Body of pancreas (tissue), 4 donors: Measurements from ENCODE around the gene NTRK2. TPM values are rescaled to one million over a fixed set of nuclear protein-coding genes. Genes with fewer than 3 reads are reported as not detected.

ENCODE experiments used
- ATAC-seq: fragments of 150-250 bp; one replicate; pipeline ENCODE4 v1.9.1; 2016
- DNase-seq, 4 donors: peaks; one replicate each; pipeline ENCODE4 v3.0.0-alpha.2; 2019
- H3K27ac ChIP-seq, 4 donors: fragments of 200-600 bp; sonication (generic); 1 replicate in 3 of 4; 2 replicates in 1 of 4; pipeline versions ENCODE4 v1.5.1 to v1.6.1; 2016 to 2019; ENCODE audit warnings: mild to moderate bottlenecking in 1 of 4, mixed read lengths in 1 of 4, moderate library complexity in 1 of 4
- H3K27me3 ChIP-seq, 2 donors: fragments of 200-600 bp; sonication (generic); one replicate each; pipeline ENCODE4 v1.6.0; 2016; ENCODE audit warnings: mild to moderate bottlenecking in 1 of 2
- H3K36me3 ChIP-seq, 2 donors: fragments of 200-600 bp; sonication (generic); replicated peaks in 1 of 2; 2 replicates each; pipeline ENCODE4 v1.5.1; 2016; ENCODE audit warnings: low read depth in 2 of 2; ENCODE audit not compliant: insufficient read depth in 1 of 2
- H3K4me1 ChIP-seq: fragments of 200-600 bp; sonication (generic); one replicate; pipeline ENCODE4 v1.6.0; 2016
- H3K4me3 ChIP-seq, 2 donors: fragments of 200-600 bp; sonication (generic); 1 replicate in 1 of 2; 2 replicates in 1 of 2; pipeline ENCODE4 v1.5.1; 2016 to 2019
- H3K9me3 ChIP-seq, 3 donors: fragments of 200-600 bp; sonication (generic); 1 replicate in 2 of 3; 2 replicates in 1 of 3; pipeline ENCODE4 v1.5.1; 2016
- CTCF ChIP-seq, 7 experiments: fragments of 450-650 bp in 4 of 7; fragments of 200-600 bp in 3 of 7; sonication (generic) in 3 of 7; IDR thresholded peaks; one replicate each; pipeline ENCODE4 v1.5.1; 2016 to 2019; ENCODE audit warnings: antibody characterized with exemption in 7 of 7
- POLR2A ChIP-seq, 3 donors: fragments of 450-650 bp; IDR thresholded peaks; one replicate each; pipeline ENCODE4 v1.6.1; 2016; ENCODE audit warnings: antibody characterized with exemption in 3 of 3, mild to moderate bottlenecking in 2 of 3
- WGBS, 2 donors: methylation state at CpG; one replicate each; pipeline ENCODE4 v1.1.5; 2017; 5-methylcytosine and 5-hydroxymethylcytosine counted together
- intact Hi-C: fragments of 100-400 bp; cut with DNase I; formaldehyde crosslinking; loops from one replicate; pipeline ENCODE4 v1.15.1; 2023
- total RNA-seq, 2 donors: library from RNA; depleted of rRNA; stranded (reverse); fragments of >200 nt; gene quantifications; one replicate each; pipeline ENCODE4 v1.1.0, GENCODE V29; 2016

Gene NTRK2
- total RNA-seq, 2 donors from 2014 or later, result 20.5 to 37.9 TPM

- DNase-seq, result peak; percentile 31 to 53 (median 44)
These were observed 347.0 kb downstream of the NTRK2 start for GRCh38 chr9:85016384-85017006.

DNA sequence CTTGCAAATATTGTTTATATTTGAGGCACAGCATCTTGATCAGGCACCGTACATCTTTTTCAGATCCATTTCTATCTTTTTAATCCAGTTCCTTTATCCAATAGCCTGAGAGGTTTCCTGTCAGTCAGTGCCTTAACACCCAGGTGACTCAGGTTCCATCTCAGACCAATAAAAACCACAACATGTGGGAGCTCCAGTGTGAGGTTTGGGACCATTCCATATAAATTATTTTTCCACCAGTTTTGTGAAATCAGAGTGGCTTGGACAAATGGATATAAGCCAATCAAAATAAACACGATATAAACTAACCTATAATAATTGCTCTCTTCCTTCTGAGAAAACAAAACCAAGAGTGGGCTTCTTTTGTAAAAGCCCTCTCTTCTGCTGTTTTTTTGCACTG is 351.3 kb downstream of the NTRK2 start:
- Histone ChIP-seq H3K9me3 (no peaks in the 10 kb centered on the region), H3K27me3 (no peaks in the 10 kb centered on the region), H3K4me3 (no peak overlapping the region), H3K4me1 (no peaks in the 10 kb centered on the region), H3K27ac (no peak overlapping the region), H3K36me3 (no peaks in the 10 kb centered on the region)
- intact Hi-C loops, result no loop called here
- 80% methylated on average over 2 of the region's 2 CpGs for WGBS, 2 donors
- ATAC-seq (no peak), DNase-seq (no peak)
- TF ChIP-seq POLR2A (IDR thresholded peaks at IDR 0.05) (no peak), CTCF (IDR thresholded peaks at IDR 0.05) (no peak)

More at GRCh38 chr9:85016384-85017006, 347.0 kb downstream of the NTRK2 start:
- ATAC-seq, result peak; percentile 68
- WGBS, 2 donors, result 22 to 24% methylated on average over 3 of the region's 3 CpGs
- Histone ChIP-seq H3K36me3 (no peaks in the 10 kb centered on the region), H3K4me1 (peaks cover 4% of the 10 kb centered on the region), H3K27ac (peak overlapping the region; percentile 14 to 58 (median 41)), H3K27me3 (no peaks in the 10 kb centered on the region), H3K9me3 (no peaks in the 10 kb centered on the region), H3K4me3 (no peak overlapping the region)
- intact Hi-C loops, result no loop called here
- TF ChIP-seq POLR2A (IDR thresholded peaks at IDR 0.05) (no peak), CTCF (IDR thresholded peaks at IDR 0.05) (no peak)

DNA sequence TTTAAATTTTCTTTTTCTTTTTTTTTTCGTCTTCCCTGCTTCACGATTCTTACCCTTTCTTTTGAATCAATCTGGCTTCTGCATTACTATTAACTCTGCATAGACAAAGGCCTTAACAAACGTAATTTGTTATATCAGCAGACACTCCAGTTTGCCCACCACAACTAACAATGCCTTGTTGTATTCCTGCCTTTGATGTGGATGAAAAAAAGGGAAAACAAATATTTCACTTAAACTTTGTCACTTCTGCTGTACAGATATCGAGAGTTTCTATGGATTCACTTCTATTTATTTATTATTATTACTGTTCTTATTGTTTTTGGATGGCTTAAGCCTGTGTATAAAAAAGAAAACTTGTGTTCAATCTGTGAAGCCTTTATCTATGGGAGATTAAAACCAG is 352.2 kb downstream of the NTRK2 start:
- ATAC-seq (no peak), DNase-seq (no peak)
- TF ChIP-seq CTCF (IDR thresholded peaks at IDR 0.05) (no peak), POLR2A (IDR thresholded peaks at IDR 0.05) (no peak)
- no peaks in the 10 kb centered on the region for H3K4me1 ChIP-seq
- intact Hi-C loops, result no loop called here
- 32 to 44% methylated on average over 4 of the region's 4 CpGs for WGBS, 2 donors
- no peaks in the 10 kb centered on the region for H3K27me3 ChIP-seq
- no peaks in the 10 kb centered on the region for H3K9me3 ChIP-seq
- no peaks in the 10 kb centered on the region for H3K36me3 ChIP-seq
- no peak overlapping the region for H3K27ac ChIP-seq
- H3K4me3 ChIP-seq, result no peak overlapping the region

GRCh38 chr9:85024374-85024773 is 354.8 kb downstream of the NTRK2 start:
- Histone ChIP-seq H3K36me3 (no peaks in the 10 kb centered on the region), H3K27me3 (no peaks in the 10 kb centered on the region), H3K27ac (no peak overlapping the region), H3K4me1 (no peaks in the 10 kb centered on the region), H3K4me3 (no peak overlapping the region), H3K9me3 (no peaks in the 10 kb centered on the region)
- ATAC-seq (no peak), DNase-seq (no peak)
- intact Hi-C loops, result no loop called here
- WGBS, 2 donors, result 15 to 30% methylated on average over 3 of the region's 3 CpGs
- TF ChIP-seq CTCF (IDR thresholded peaks at IDR 0.05), result peak in 1 of 7 experiments; percentile 1
- no peak for TF ChIP-seq POLR2A (IDR thresholded peaks at IDR 0.05)

GRCh38 chr9:85025638-85026037 is 356.1 kb downstream of the NTRK2 start:
- H3K9me3 ChIP-seq, result no peaks in the 10 kb centered on the region
- WGBS, 2 donors, result 29 to 33% methylated on average over 1 of the region's 1 CpG
- ATAC-seq (no peak), DNase-seq (no peak)
- H3K27ac ChIP-seq, result no peak overlapping the region
- H3K27me3 ChIP-seq, result no peaks in the 10 kb centered on the region
- H3K36me3 ChIP-seq, result no peaks in the 10 kb centered on the region
- H3K4me1 ChIP-seq, result no peaks in the 10 kb centered on the region
- intact Hi-C loops, result no loop called here
- H3K4me3 ChIP-seq, result no peak overlapping the region
- TF ChIP-seq POLR2A (IDR thresholded peaks at IDR 0.05) (no peak), CTCF (IDR thresholded peaks at IDR 0.05) (no peak)
